GM19395 (cell line): ENCODE measurements around the gene PLK5.

Experiments used
- ATAC-seq: cut with Tn5 transposase; IDR thresholded peaks from one replicate; pipeline ENCODE4 v1.9.1; 2021; ENCODE audit warnings: mild to moderate bottlenecking, moderate library complexity; ENCODE audit not compliant: unreplicated experiment

Gene PLK5

GRCh38 chr19:1554968-1555367 is 31.1 kb downstream of the PLK5 start:
- no peak for ATAC-seq

- no peak for ATAC-seq
Measured at GRCh38 chr19:1555487-1556389, 31.9 kb downstream of the PLK5 start.

DNA sequence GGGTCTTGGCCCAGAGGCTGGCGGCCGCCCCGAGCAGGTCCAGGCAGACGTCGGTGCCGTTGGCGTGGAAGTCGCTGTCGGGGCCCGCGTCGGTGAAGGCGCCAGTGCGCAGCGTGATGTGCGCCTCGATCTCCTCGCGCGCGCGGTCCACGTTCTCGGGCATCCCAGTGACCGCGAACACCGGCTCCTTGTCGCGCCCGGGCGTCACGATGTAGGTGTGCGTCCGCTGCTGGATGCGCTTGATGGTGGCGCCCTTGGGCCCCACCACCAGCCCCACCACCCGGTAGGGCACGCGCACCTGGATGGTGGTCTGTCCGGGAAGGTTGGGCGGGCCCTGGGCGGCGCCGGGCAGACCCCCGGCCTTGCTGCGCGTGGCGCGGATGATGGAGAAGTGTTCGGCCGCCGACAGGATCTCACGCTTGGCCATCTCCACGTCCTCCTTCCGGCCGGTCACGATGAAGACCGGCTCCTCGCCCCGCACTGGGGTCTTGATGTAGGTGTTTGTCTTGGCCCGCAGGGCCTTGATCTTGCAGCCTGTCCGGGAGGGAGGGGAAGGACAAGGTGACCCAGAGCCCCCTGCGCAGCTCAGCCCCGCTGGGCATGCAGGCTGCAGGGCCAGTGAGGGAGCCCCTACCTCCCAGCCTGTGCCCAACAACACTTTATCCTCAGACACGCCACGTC is 32.7 kb downstream of the PLK5 start:
- ATAC-seq, result no peak

DNA sequence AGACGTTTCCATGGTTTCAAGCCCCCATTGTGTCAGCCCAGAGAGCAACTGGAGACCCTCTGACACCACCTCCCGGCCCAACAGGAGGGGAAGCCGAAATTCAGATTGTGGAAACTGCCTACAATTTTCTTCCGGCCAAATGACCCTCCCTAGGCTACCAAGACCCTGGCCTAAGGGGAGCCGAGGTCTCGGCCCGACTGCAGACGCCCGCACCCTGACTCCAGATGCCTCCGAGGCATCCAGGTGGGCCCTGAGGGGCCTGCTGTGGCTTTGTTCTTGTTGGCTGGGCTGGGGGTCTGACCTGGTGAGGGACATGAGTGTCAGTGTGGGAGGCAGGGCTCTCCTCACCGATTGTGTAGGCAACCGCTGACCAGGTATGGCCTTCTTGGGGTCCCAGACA is 34.7 kb downstream of the PLK5 start:
- no peak for ATAC-seq

GRCh38 chr19:1560286-1560882 is 36.5 kb downstream of the PLK5 start:
- no peak for ATAC-seq

- ATAC-seq, result no peak
Measured at GRCh38 chr19:1561236-1561842, 37.5 kb downstream of the PLK5 start.

- ATAC-seq, result no peak
Measured at GRCh38 chr19:1563251-1563650, 39.4 kb downstream of the PLK5 start.

GRCh38 chr19:1566392-1567115 is 42.7 kb downstream of the PLK5 start:
- ATAC-seq, result no peak

- no peak for ATAC-seq
Measured at GRCh38 chr19:1567116-1567847, 43.4 kb downstream of the PLK5 start.

DNA sequence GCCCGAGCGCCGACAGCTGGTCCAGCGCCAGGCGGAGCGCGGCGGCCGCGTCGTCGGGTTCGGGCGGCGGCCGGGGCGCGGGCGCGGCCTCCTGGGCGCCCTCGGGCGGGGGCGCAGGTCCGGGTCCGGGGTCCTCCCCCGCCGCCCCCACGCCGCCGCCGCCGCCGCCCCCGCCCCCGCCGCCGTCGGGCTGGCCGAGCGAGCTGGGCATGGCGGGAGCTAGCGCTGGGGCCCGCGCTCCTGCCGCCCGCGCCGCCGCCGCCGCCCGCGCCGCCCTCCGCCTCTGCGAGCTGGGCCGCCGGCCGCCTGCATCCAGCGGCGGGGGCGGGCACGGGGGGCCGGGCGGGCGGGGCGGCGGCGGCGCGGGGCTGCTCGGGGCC is 44.0 kb downstream of the PLK5 start:
- no peak for ATAC-seq

DNA sequence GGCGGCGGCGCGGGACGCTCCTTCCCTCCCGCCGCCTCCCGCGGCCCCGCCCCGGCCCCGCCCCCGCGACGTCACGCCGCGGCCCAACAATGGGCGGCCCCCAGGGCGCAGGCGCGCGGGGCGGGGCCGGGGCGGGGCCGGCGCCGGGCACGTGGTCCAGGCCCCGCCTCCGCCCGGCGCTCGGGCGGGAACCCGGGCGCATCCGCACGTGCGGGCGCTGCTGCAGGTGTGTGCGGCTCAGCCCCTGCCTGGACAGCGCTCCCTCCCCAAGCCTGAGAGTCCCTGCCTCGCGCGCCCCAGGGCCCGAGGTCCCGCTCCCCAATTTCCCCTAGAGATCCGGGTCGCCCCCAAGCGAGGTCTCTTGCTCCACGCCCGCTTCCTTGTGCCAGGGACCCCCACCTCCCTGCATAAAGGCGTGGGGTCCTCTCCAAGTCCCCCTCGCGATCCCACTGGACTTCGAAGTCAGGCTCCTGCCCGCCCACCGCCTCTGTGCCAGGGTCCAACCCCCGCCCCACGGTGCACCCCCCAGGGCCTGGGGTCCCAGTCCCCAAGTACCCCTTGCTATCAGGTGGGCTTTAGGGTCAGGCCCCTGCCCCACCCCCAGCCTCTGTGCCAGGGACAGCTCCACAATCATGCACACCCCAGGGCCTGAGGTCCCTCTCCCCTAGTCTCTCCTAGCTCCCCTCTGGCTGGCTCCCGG is 44.6 kb downstream of the PLK5 start, which contains the start of gene MEX3D:
MEX3D (minus strand) TSS at position 6 of the 700 bp plus-strand sequence. CDS start 267 bp downstream, outside the sequence.
- ATAC-seq, result no peak

DNA sequence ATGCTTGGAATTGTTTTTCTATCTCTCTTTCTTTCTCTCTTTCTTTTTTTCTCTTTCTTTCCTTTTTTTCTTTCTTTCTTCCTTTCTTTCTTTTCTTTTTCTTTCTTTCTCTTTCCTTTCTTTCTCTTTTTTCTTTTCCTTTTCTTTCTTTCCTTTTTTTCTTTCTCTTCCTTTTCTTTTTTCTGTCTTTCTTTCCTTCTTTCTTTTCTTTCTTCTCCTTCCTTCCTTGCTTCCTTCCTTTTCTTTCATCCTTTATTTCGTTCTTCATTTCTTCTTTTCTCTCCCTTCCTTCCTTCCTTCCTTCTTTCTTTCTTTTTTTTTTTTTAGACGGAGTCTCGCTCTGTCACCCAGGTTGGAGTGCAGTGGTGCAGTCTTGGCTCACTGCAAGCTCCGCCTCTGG is 46.1 kb downstream of the PLK5 start:
- ATAC-seq, result no peak

DNA sequence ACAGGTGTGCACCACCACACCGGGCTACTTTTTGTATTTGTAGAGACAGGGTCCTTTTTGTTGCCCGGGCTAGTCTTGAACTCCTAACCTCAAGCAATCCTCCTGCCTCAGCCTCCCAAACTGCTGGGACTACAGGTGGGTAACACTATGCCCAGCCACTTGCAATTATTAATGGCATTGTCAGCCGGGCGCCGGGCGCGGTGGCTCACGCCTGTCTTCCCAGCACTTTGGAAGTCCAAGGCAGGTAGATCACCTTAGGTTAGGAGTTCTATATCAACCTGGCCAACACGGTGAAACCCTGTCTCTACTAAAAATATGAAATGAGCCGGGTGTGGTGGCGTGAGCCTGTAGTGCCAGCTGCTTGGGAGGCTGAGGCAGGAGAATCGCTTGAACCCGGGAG is 47.0 kb downstream of the PLK5 start:
- ATAC-seq, result no peak

DNA sequence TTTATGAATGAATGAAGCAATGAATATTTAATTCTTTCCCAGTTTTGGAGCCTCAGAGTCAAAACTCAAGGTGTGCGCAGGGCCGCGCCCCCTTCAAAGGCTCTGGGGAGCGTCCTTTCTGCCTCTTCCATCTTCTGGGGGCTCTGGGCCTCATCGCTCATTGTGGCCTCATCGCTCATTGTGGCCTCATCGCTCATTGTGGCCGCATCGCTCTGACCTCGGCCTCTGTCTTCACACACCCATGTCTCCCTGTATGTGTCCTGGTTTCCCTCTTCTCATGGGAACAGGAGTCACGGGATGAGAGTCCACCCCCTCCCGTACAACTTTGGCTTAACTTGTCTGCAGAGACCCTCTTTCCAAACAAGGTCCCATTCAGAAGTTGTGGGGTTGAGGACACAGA is 47.5 kb downstream of the PLK5 start:
- no peak for ATAC-seq

DNA sequence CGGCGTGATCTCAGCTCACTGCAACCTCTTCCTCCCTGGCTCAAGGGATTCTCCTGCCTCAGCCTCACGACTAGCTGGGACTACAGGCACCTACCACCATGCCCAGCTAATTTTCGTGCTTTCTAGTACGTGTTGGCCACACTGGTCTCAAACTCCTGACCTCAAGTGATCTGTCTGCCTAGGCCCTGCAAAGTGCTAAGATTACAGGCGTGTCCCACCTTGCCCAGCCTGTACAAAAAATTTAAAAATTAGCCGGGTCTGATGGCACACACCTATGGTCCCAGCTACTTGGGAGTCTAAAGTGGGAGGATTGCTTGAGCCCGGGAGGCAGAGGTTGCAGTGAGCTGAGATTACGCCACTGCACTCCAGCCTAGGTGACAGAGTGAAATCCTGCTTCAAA is 48.9 kb downstream of the PLK5 start:
- ATAC-seq, result no peak

DNA sequence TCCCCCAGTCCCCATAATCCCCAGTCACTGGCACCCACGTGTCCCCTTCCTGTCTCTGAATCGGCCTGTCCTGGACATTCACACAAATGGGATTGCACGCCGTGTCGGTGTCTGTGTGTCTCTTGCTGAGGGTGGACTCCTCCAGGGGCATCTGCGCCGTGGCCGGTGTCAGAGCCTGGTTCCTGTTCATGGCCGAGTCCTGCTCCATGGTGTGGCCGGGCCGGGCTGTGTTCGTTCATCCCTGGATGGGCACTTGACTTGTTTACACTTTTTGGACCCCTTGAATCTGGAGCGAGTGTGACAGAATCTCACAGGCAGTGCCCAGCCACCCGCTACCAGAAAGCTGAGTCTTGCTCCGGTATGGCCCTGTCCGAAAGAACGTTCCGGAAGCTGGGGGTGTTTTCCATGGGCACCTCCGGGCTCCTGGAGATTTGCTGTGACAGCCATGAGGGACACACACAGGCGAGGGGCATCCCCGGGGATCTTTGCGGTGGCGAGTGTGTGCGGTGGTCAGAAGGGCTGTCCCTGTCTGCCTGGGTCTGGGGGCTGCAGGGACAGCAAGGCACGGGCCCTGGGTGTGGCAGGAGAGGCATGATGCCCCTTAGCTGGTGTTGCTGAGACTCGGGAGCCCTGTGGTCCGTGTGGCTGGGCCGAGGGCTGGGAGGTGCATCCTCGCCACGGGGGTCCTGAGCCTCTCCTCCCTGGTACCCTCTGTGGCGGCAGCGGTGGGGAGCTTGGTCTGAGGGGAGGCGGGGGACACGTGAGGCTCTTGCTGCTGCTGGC is 50.7 kb downstream of the PLK5 start:
- ATAC-seq, result no peak

DNA sequence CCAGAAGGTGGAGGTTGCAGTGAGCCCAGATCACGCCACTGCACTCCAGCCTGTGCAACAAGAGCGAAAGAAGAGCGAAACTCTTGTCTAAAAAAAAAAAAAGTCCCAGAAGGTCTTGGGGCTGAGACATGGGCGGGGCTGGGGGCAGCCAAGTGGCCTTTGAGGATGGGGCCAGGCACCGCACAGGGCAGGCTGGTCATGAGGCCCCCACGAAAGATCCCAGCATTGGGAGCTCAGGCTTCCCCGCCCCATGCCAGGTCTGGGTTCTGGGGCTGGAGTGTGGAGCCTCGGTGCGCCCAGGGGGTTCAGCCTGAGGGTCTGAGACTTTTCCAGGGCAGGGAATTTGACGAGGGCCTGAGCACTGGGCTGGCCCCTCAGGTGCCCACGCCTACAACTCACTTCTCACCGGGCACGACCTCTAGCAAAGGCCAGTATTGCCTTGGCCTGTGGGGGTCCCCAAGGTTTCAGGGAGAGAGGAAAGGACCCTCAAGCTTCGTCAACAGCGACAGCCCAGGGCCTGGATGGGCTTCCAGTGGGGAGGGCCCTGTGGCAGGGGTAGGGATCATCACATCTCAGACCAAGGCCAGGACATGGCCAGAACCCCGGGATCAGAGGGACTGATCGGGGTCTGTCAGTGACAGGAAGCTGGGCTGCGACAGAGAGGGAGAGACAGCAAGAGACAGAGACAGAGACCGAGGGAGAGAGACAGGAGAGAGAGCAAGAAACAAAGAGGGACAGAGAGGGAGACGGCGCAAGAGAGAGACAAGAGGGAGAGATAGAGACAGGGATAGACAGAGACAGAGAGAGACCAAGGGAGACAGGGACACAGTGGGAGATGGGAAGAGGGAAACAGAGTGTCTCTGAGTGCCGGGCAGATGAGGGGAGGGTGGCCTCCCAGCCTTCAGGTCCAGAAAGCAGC is 51.7 kb downstream of the PLK5 start:
- ATAC-seq, result no peak
